Retinal pigment epithelial cell (primary cell): ENCODE measurements around the gene SEPTIN11.

Source experiments
- DNase-seq: peaks from one replicate; pipeline ENCODE4 v3.0.0-alpha.2; 2010; ENCODE audit warnings: low read depth
- H3K4me3 ChIP-seq: 2 replicates; pipeline ENCODE4 v1.5.1; 2011; ENCODE audit warnings: mild to moderate bottlenecking, low read length, control low read depth, moderate library complexity
- TF ChIP-seq, protein P1 (sequence below): conservative IDR thresholded peaks from 2 replicates; pipeline ENCODE4 v1.5.1; 2011; ENCODE audit warnings: low read depth, low read length, control low read depth, inconsistent platforms

SEPTIN11 gene

DNA sequence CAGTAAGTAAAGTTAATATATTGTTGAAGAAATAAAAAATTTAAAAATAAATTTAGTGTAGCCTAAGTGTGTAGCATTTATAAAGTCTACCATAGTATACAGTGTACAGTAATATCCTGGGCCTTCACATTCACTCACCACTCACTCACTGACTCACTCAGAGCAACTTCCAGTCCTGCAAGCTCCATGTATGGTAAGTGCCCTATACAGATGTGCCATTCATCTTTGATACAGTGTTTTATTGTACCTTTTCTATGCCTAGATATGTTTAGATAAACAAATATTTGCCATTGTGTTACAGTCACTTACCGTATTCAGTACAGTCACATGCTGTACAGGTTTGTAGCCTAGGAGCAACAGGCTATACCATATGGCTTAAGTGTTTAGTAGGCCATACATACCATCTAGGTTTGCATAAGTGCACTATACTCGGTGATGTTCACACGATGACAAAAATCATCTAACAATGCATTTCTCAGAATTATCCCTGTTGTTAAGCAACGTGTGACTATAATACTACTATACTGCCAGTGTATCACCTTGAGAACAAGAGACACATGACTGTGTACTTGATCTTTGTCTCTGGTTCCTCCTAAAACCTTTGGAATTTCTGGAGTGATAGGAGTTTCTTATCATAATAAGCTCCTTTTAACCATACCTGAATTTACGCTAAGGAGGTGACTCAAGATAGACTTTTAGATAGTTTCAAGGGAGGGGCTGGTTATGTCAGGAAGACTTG, 25.8 kb upstream of the SEPTIN11 start:
- no peak for DNase-seq
- TF ChIP-seq, protein P1, sequence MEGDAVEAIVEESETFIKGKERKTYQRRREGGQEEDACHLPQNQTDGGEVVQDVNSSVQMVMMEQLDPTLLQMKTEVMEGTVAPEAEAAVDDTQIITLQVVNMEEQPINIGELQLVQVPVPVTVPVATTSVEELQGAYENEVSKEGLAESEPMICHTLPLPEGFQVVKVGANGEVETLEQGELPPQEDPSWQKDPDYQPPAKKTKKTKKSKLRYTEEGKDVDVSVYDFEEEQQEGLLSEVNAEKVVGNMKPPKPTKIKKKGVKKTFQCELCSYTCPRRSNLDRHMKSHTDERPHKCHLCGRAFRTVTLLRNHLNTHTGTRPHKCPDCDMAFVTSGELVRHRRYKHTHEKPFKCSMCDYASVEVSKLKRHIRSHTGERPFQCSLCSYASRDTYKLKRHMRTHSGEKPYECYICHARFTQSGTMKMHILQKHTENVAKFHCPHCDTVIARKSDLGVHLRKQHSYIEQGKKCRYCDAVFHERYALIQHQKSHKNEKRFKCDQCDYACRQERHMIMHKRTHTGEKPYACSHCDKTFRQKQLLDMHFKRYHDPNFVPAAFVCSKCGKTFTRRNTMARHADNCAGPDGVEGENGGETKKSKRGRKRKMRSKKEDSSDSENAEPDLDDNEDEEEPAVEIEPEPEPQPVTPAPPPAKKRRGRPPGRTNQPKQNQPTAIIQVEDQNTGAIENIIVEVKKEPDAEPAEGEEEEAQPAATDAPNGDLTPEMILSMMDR: no peak
- H3K4me3 ChIP-seq: no peak overlapping the region

DNA sequence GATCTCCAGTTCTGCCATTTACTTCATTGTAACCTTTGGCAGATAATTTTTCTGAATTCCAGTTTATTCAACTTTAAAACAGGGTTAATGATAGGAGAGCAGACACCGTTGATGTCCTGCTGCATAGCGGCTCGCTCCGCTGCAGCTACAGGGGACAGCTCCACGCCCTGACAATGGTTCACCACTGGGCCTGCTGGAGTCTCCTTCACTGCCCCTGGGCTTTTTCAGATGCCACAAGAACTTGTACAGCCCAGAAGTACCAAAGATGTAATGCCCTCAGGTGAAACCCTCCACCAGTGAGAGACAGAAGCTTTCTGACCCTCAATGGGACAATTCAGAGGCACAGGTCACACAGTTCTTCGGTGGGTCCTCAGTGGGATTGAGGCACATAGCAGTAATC, 22.7 kb upstream of the SEPTIN11 start:
- TF ChIP-seq, protein P1: no peak
- DNase-seq: no peak
- no peak overlapping the region for H3K4me3 ChIP-seq

DNA sequence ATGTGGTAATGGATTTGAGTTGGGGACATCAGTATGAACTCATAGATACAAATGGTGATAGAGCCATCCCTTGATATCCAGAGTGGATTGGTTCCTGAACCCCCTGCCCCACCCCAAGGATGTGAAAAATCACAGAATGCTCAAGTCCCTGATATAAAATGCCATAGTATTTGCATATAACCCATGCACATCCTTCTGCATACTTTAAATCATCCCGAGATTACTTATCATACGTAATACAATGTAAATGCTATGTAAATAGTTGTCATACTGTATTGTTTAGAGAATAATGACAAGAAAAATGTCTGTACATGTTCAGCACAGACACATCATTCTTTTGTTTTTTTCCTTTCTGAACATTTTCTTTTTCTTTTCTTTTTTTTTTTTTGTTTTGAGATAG, 18.9 kb upstream of the SEPTIN11 start:
- DNase-seq: no peak
- H3K4me3 ChIP-seq: no peak overlapping the region
- TF ChIP-seq, protein P1: no peak

DNA sequence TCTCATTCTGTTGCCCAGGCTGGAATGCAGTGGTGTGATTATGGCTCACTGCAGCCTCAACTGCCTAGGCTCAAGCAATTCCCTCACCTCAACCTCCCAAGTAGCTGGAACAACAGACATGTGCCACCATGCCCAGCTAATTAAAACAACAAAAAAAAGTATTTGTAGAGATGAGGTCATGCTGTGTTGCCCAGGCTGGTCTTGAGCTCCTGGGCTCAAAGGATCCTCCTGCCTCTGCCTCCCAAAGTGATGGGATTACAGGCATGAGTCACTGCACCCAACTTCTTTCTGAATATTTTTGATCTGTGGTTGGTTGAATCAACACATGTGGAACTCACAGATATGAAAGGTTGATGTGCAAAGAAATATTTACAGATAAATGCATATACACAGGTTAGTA, 18.5 kb upstream of the SEPTIN11 start:
- TF ChIP-seq, protein P1: no peak
- no peak overlapping the region for H3K4me3 ChIP-seq
- DNase-seq: no peak

DNA sequence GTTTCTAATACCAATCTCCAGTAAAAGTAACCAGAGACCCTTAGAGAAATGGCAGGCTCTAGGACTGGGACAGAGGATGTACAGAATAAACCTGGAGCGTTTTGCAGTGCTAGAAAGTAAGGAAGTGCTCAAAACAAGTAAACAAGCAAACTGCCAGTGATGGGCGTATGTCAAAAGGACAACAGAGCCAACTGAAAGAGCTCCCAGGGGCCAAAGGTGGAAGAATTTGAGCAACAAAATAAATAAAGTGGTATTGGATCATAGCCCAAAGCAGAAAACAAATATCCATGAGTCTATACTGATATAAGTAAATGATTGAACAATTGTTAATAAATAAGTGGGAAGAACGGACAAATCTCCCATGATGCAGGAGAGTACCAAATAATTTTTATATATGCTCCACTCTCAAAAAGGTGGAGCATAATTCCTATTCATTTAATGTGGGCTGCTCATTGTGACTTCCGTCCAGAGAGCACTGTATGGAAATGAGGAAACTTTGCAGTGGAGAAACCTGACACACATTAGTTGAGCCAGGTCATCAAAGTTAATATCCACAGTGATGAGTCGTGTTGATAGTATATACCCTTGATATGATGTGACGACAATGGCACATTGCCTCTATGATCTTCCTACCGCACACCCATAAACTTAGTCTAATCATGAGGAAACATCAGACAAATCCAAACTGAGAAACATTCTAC, 17.8 kb upstream of the SEPTIN11 start:
- no peak overlapping the region for H3K4me3 ChIP-seq
- DNase-seq: no peak
- TF ChIP-seq, protein P1: no peak

DNA sequence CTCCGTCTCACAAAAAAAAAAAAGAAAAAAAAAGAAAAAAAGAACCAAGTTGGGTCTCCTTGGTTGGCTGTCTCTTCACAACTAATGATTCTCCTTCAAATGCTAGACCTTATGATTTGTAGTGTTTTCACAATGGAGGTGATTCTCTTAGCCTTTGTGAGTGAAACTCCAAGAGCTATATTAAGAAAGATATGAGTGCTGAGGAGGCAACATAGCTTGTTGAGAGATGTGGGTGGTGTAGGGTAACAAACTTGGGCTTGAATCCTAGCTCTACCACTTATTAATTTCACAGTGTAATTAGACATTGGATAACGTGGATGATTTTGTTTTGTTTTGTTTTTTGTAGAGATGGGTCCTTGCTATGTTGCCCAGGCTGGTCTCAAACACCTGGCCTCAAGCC, 10.4 kb upstream of the SEPTIN11 start:
- H3K4me3 ChIP-seq: no peak overlapping the region
- TF ChIP-seq, protein P1: no peak
- no peak for DNase-seq

DNA sequence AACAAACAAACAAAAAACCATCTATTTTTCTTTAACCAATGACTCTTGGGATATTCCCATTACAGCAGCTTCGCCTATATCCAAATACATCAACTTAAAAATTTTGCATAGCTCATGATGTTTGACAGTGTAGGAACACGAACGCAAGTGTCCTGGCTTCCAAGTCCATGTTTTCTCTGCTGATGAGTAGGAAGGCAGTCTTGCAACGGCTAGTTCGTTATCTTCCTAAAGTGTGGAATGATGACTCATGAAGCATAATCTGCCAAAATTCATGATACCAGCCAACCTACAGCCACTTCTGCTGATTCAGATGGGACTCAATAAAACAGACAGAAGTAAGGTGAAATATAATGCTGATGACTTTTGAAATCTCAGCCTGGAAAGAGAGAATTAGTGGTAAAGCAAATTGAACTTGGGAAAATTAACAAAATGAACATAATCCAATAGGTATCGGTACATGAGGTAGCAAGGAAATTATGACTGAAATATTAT, 6.4 kb upstream of the SEPTIN11 start:
- no peak for DNase-seq
- TF ChIP-seq, protein P1: no peak

More for the DNA sequence above, 6.4 kb upstream of the SEPTIN11 start:
- no peak overlapping the region for H3K4me3 ChIP-seq
